Natural killer cell (primary cell): ENCODE measurements around the gene KCTD7. TPM values are rescaled to one million over a fixed set of nuclear protein-coding genes. Genes with fewer than 3 reads are reported as not detected.
"Not testable (repeated sequence)": the region's sequence is repeated elsewhere in the genome, so short reads cannot be mapped to it uniquely, and the experiment has no call there.

Experiments used
- ATAC-seq, 3 donors: fragments of 150-1000 bp in 2 of 3; fragments of 200-7000 bp in 1 of 3; cut with Tn5 transposase; 1 replicate in 1 of 3; 2 replicates in 2 of 3; pipeline ENCODE4 v1.10.0; 2021; ENCODE audit warnings: mild to moderate bottlenecking in 2 of 3, moderate library complexity in 2 of 3
- DNase-seq, 2 donors: peaks; one replicate each; pipeline versions ENCODE4 v3.0.0 to v3.0.0-alpha.2; 2013 to 2021; ENCODE audit warnings: mixed read lengths in 1 of 2
- H3K27ac ChIP-seq: one replicate; pipeline ENCODE4 v1.5.1; 2013; ENCODE audit warnings: mild to moderate bottlenecking, low read length
- H3K27me3 ChIP-seq: one replicate; pipeline ENCODE4 v1.6.1; 2013; ENCODE audit warnings: low read length; ENCODE audit not compliant: control insufficient read depth, insufficient read depth
- H3K36me3 ChIP-seq: one replicate; pipeline ENCODE4 v1.6.1; 2013; ENCODE audit warnings: low read length; ENCODE audit not compliant: control insufficient read depth, insufficient read depth
- H3K4me1 ChIP-seq: one replicate; pipeline ENCODE4 v1.6.1; 2013; ENCODE audit warnings: low read length; ENCODE audit not compliant: control insufficient read depth, insufficient read depth
- H3K4me3 ChIP-seq: one replicate; pipeline ENCODE4 v1.5.1; 2013; ENCODE audit warnings: low read length
- H3K9me3 ChIP-seq: one replicate; pipeline ENCODE4 v1.6.1; 2013; ENCODE audit warnings: low read length; ENCODE audit not compliant: control insufficient read depth, insufficient read depth
- H3K27ac Mint-ChIP-seq, 2 donors: one replicate each; pipeline ENCODE4 v1.8.0; 2022; ENCODE audit warnings: mild to moderate bottlenecking in 2 of 2, mixed read lengths in 2 of 2, moderate library complexity in 1 of 2
- H3K27me3 Mint-ChIP-seq, 2 donors: one replicate each; pipeline ENCODE4 v1.8.0; 2022; ENCODE audit warnings: low read depth in 2 of 2, mixed read lengths in 2 of 2
- H3K36me3 Mint-ChIP-seq: one replicate; pipeline ENCODE4 v1.8.0; 2022; ENCODE audit warnings: mixed read lengths
- H3K4me1 Mint-ChIP-seq, 2 donors: one replicate each; pipeline ENCODE4 v1.8.0; 2022; ENCODE audit warnings: mixed read lengths in 2 of 2
- H3K4me3 Mint-ChIP-seq: one replicate; pipeline ENCODE4 v1.8.0; 2022; ENCODE audit warnings: mild to moderate bottlenecking, moderate library complexity, mixed read lengths
- H3K9me3 Mint-ChIP-seq, 2 donors: one replicate each; pipeline ENCODE4 v1.8.0; 2022; ENCODE audit warnings: mixed read lengths in 2 of 2
- CTCF ChIP-seq: fragments of 200-600 bp; IDR thresholded peaks from one replicate; pipeline ENCODE4 v1.8.0; 2022; ENCODE audit warnings: antibody characterized with exemption
- WGBS: methylation state at CpG from one replicate; pipeline ENCODE4 v1.1.7; 2013; ENCODE audit warnings: missing lambda C conversion rate; ENCODE audit not compliant: insufficient coverage; 5-methylcytosine and 5-hydroxymethylcytosine counted together
- intact Hi-C: fragments of 100-400 bp; cut with micrococcal nuclease; formaldehyde crosslinking; loops from one replicate; pipeline ENCODE4 v1.14.2; 2022
- total RNA-seq, 4 donors: library from RNA; stranded (reverse); fragments of 120-200 nt in 1 of 4; gene quantifications; one replicate each; pipeline versions ENCODE4 v1.2.3 to v1.2.4, GENCODE V29; 2013 to 2022

Gene KCTD7
- total RNA-seq, 3 donors from 2014 or later (not counting 1 experiment from before 2014, with no cell fraction given), result 29.3 to 33.0 (median 31.7) TPM

- WGBS, result 94% methylated on average over 2 of the region's 5 CpGs
- intact Hi-C loops, result no loop called here
- DNase-seq (no peak), ATAC-seq (no peak)
- Mint-ChIP-seq H3K27ac (no peak overlapping the region), H3K27me3 (no peaks in the 10 kb centered on the region), H3K4me1 (peaks cover 7 to 14% of the 10 kb centered on the region in 2 donors), H3K4me3 (no peak overlapping the region), H3K36me3 (peaks cover 9% of the 10 kb centered on the region), H3K9me3 (peaks cover 3 to 6% of the 10 kb centered on the region in 2 donors)
- Histone ChIP-seq H3K36me3 (no peaks in the 10 kb centered on the region), H3K27me3 (no peaks in the 10 kb centered on the region), H3K9me3 (no peaks in the 10 kb centered on the region), H3K27ac (no peak overlapping the region), H3K4me1 (peaks cover 10% of the 10 kb centered on the region), H3K4me3 (no peak overlapping the region)
- TF ChIP-seq CTCF, result no peak
Observed at GRCh38 chr7:66687186-66687585, 58.5 kb downstream of the KCTD7 start.

GRCh38 chr7:66687672-66688071 is 59.0 kb downstream of the KCTD7 start:
- H3K36me3 ChIP-seq, H3K4me1 ChIP-seq, H3K27me3 Mint-ChIP-seq, H3K27ac Mint-ChIP-seq, ATAC-seq, H3K4me3 Mint-ChIP-seq, H3K4me3 ChIP-seq, H3K9me3 ChIP-seq, H3K27ac ChIP-seq, H3K36me3 Mint-ChIP-seq, H3K4me1 Mint-ChIP-seq, intact Hi-C loops, H3K27me3 ChIP-seq, H3K9me3 Mint-ChIP-seq, DNase-seq: not testable (repeated sequence)
- 98% methylated on average over 6 of the region's 6 CpGs for WGBS

GRCh38 chr7:66689081-66689480 is 60.4 kb downstream of the KCTD7 start:
- Histone ChIP-seq H3K27me3 (no peaks in the 10 kb centered on the region), H3K4me1 (no peaks in the 10 kb centered on the region), H3K27ac (no peak overlapping the region), H3K9me3 (no peaks in the 10 kb centered on the region), H3K4me3 (no peak overlapping the region), H3K36me3 (no peaks in the 10 kb centered on the region)
- Mint-ChIP-seq H3K27me3 (no peaks in the 10 kb centered on the region), H3K36me3 (peaks cover 9% of the 10 kb centered on the region), H3K9me3 (peaks cover 3 to 6% of the 10 kb centered on the region in 2 donors), H3K4me3 (no peak overlapping the region), H3K4me1 (no peaks in the 10 kb centered on the region), H3K27ac (no peak overlapping the region)
- no peak for TF ChIP-seq CTCF
- ATAC-seq (no peak), DNase-seq (no peak)
- WGBS, result no CpG with 5 or more reads among the region's 2 CpGs
- intact Hi-C loops, result no loop called here

- ATAC-seq, result no peak
- Mint-ChIP-seq H3K4me1 (no peaks in the 10 kb centered on the region), H3K4me3 (no peak overlapping the region), H3K27ac (no peak overlapping the region), H3K9me3 (peaks cover 0 to 2% of the 10 kb centered on the region in 2 donors), H3K27me3 (no peaks in the 10 kb centered on the region), H3K36me3 (peaks cover 3% of the 10 kb centered on the region)
- DNase-seq, result no peak
- TF ChIP-seq CTCF, result no peak
- Histone ChIP-seq H3K4me3 (no peak overlapping the region), H3K27ac (no peak overlapping the region), H3K27me3 (no peaks in the 10 kb centered on the region), H3K4me1 (no peaks in the 10 kb centered on the region), H3K9me3 (no peaks in the 10 kb centered on the region), H3K36me3 (no peaks in the 10 kb centered on the region)
- 85% methylated on average over 4 of the region's 4 CpGs for WGBS
- intact Hi-C loops, result no loop called here
Observed at GRCh38 chr7:66693331-66693730, 64.7 kb downstream of the KCTD7 start.

Other genes with a start within 250 kb of the KCTD7 start
- gene RABGEF1, start 111.9 kb downstream of the KCTD7 start, total RNA-seq, result 10 to 100 TPM; 26.1 to 38.1 (median 31.7) TPM